ENCODE data around the gene TACC3.

TACC3 gene

DNA sequence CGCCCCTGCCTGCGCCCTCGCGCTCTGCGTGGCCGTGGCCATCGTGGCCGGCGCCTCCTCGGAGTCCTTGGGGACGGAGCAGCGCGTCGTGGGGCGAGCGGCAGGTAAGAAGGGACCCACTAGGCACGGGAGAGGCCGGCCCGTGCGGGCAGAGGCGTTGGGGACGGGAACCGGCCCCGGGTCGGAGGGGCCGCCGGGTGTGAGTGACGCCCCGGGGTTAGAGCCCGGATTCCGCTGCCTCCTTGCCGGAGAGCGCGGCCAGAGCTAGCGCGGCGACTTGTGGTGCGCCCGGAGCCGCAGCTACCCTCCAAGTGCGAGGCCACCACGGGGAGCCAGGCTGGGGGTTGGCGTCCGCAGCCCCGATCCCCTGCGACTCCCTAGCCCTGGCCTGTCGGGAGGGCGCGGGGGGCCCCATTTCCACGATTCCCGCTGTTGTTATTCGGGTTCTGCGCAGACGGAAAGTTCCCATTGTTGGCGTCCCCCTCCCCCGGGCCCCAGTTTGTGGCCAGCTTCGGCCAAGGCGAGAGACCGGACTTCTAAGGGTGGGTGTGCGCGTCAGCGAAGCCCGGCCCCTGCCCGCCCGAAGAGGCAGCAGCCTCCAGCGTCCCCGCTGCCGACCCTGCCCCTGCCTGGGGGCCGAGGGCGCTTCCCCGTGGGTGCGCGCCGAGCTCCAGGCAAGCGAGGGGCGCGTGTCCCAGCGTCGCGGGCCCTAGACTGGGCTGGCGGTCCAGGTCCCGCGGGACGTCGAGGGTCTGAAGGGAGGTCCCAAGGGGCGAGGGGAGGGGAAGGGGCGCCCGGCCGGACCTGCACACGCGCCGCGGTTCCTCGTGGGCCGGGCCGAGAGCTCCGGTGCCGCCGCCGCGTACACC lies 72.9 kb downstream of the TACC3 start:
- no peak for DNase-seq (ENCODE audit: low read depth)

Measured in GM04503 (cell line).